ENCODE data around the gene DENND4A.

DENND4A gene

GRCh38 chr15:65638109-65638508 lies 154.0 kb downstream of the DENND4A start:
- no peak overlapping the region for H3K9ac ChIP-seq (ENCODE audit: low read depth, low read length)
- no peaks in the 10 kb centered on the region for H3K9me3 ChIP-seq (ENCODE audit: insufficient read depth, low read depth, low read length)
- no peak overlapping the region for H3K4me3 ChIP-seq (ENCODE audit: low read length)
- H3K4me1 ChIP-seq (ENCODE audit: insufficient read depth, low read length): no peaks in the 10 kb centered on the region
- no peak overlapping the region for H3K27ac ChIP-seq (ENCODE audit: low read length)
- H3K27me3 ChIP-seq (ENCODE audit: insufficient read depth, low read length): no peaks in the 10 kb centered on the region
- no peaks in the 10 kb centered on the region for H3K36me3 ChIP-seq (ENCODE audit: insufficient read depth, low read depth, low read length)

GRCh38 chr15:65634356-65634755 lies 157.7 kb downstream of the DENND4A start:
- H3K9me3 ChIP-seq (ENCODE audit: insufficient read depth, low read depth, low read length): no peaks in the 10 kb centered on the region
- H3K9ac ChIP-seq (ENCODE audit: low read depth, low read length): no peak overlapping the region
- no peak overlapping the region for H3K27ac ChIP-seq (ENCODE audit: low read length)
- H3K4me3 ChIP-seq (ENCODE audit: low read length): no peak overlapping the region
- no peaks in the 10 kb centered on the region for H3K36me3 ChIP-seq (ENCODE audit: insufficient read depth, low read depth, low read length)
- no peaks in the 10 kb centered on the region for H3K27me3 ChIP-seq (ENCODE audit: insufficient read depth, low read length)
- peaks cover 5% of the 10 kb centered on the region; the same call in 1 of the 2 replicates for H3K4me1 ChIP-seq (ENCODE audit: insufficient read depth, low read length)

GRCh38 chr15:65633752-65634151 lies 158.3 kb downstream of the DENND4A start:
- Histone ChIP-seq H3K4me1 (ENCODE audit: insufficient read depth, low read length) (peaks cover 7% of the 10 kb centered on the region; the same call in 1 of the 2 replicates), H3K9me3 (ENCODE audit: insufficient read depth, low read depth, low read length) (no peaks in the 10 kb centered on the region), H3K9ac (ENCODE audit: low read depth, low read length) (no peak overlapping the region), H3K27me3 (ENCODE audit: insufficient read depth, low read length) (no peaks in the 10 kb centered on the region), H3K27ac (ENCODE audit: low read length) (no peak overlapping the region), H3K4me3 (ENCODE audit: low read length) (no peak overlapping the region), H3K36me3 (ENCODE audit: insufficient read depth, low read depth, low read length) (no peaks in the 10 kb centered on the region)

GRCh38 chr15:65632780-65633375 lies 159.2 kb downstream of the DENND4A start:
- Histone ChIP-seq H3K9ac (ENCODE audit: low read depth, low read length) (no peak overlapping the region), H3K4me1 (ENCODE audit: insufficient read depth, low read length) (peaks cover 7% of the 10 kb centered on the region; the same call in 1 of the 2 replicates), H3K9me3 (ENCODE audit: insufficient read depth, low read depth, low read length) (no peaks in the 10 kb centered on the region), H3K27me3 (ENCODE audit: insufficient read depth, low read length) (no peaks in the 10 kb centered on the region), H3K36me3 (ENCODE audit: insufficient read depth, low read depth, low read length) (no peaks in the 10 kb centered on the region), H3K27ac (ENCODE audit: low read length) (no peak overlapping the region), H3K4me3 (ENCODE audit: low read length) (no peak overlapping the region)

- no peak overlapping the region for H3K9ac ChIP-seq (ENCODE audit: low read depth, low read length)
These were observed 160.6 kb downstream of the DENND4A start for GRCh38 chr15:65631503-65631902.

GRCh38 chr15:65630760-65631159 lies 161.3 kb downstream of the DENND4A start:
- no peak overlapping the region for H3K9ac ChIP-seq (ENCODE audit: low read depth, low read length)
- no peak overlapping the region for H3K27ac ChIP-seq (ENCODE audit: low read length)
- H3K9me3 ChIP-seq (ENCODE audit: insufficient read depth, low read depth, low read length): no peaks in the 10 kb centered on the region
- H3K4me1 ChIP-seq (ENCODE audit: insufficient read depth, low read length): peaks cover 7% of the 10 kb centered on the region; the same call in 1 of the 2 replicates
- H3K4me3 ChIP-seq (ENCODE audit: low read length): no peak overlapping the region
- no peaks in the 10 kb centered on the region for H3K27me3 ChIP-seq (ENCODE audit: insufficient read depth, low read length)
- H3K36me3 ChIP-seq (ENCODE audit: insufficient read depth, low read depth, low read length): no peaks in the 10 kb centered on the region

More at GRCh38 chr15:65631503-65631902, 160.6 kb downstream of the DENND4A start:
- H3K27me3 ChIP-seq (ENCODE audit: insufficient read depth, low read length): no peaks in the 10 kb centered on the region
- no peaks in the 10 kb centered on the region for H3K9me3 ChIP-seq (ENCODE audit: insufficient read depth, low read depth, low read length)
- no peak overlapping the region for H3K4me3 ChIP-seq (ENCODE audit: low read length)
- no peaks in the 10 kb centered on the region for H3K36me3 ChIP-seq (ENCODE audit: insufficient read depth, low read depth, low read length)
- H3K4me1 ChIP-seq (ENCODE audit: insufficient read depth, low read length): peaks cover 7% of the 10 kb centered on the region; the same call in 1 of the 2 replicates
- H3K27ac ChIP-seq (ENCODE audit: low read length): no peak overlapping the region

GRCh38 chr15:65629548-65629947 lies 162.5 kb downstream of the DENND4A start:
- Histone ChIP-seq H3K27me3 (ENCODE audit: insufficient read depth, low read length) (no peaks in the 10 kb centered on the region), H3K27ac (ENCODE audit: low read length) (no peak overlapping the region), H3K4me3 (ENCODE audit: low read length) (no peak overlapping the region), H3K9me3 (ENCODE audit: insufficient read depth, low read depth, low read length) (no peaks in the 10 kb centered on the region), H3K9ac (ENCODE audit: low read depth, low read length) (no peak overlapping the region), H3K36me3 (ENCODE audit: insufficient read depth, low read depth, low read length) (no peaks in the 10 kb centered on the region), H3K4me1 (ENCODE audit: insufficient read depth, low read length) (peaks cover 7% of the 10 kb centered on the region; the same call in 1 of the 2 replicates)

- H3K4me3 ChIP-seq (ENCODE audit: low read length): no peak overlapping the region
- no peak overlapping the region for H3K27ac ChIP-seq (ENCODE audit: low read length)
- no peaks in the 10 kb centered on the region for H3K27me3 ChIP-seq (ENCODE audit: insufficient read depth, low read length)
- H3K36me3 ChIP-seq (ENCODE audit: insufficient read depth, low read depth, low read length): no peaks in the 10 kb centered on the region
- H3K9me3 ChIP-seq (ENCODE audit: insufficient read depth, low read depth, low read length): no peaks in the 10 kb centered on the region
- H3K4me1 ChIP-seq (ENCODE audit: insufficient read depth, low read length): peaks cover 7% of the 10 kb centered on the region; the same call in 1 of the 2 replicates
- no peak overlapping the region for H3K9ac ChIP-seq (ENCODE audit: low read depth, low read length)
These were observed 165.2 kb downstream of the DENND4A start for GRCh38 chr15:65626856-65627255.

- H3K9me3 ChIP-seq (ENCODE audit: insufficient read depth, low read depth, low read length): no peaks in the 10 kb centered on the region
- no peak overlapping the region for H3K27ac ChIP-seq (ENCODE audit: low read length)
- H3K27me3 ChIP-seq (ENCODE audit: insufficient read depth, low read length): no peaks in the 10 kb centered on the region
- H3K4me3 ChIP-seq (ENCODE audit: low read length): no peak overlapping the region
- no peaks in the 10 kb centered on the region for H3K36me3 ChIP-seq (ENCODE audit: insufficient read depth, low read depth, low read length)
- peaks cover 13% of the 10 kb centered on the region for H3K4me1 ChIP-seq (ENCODE audit: insufficient read depth, low read length)
- H3K9ac ChIP-seq (ENCODE audit: low read depth, low read length): no peak overlapping the region
These were observed 169.0 kb downstream of the DENND4A start for GRCh38 chr15:65623103-65623502.

GRCh38 chr15:65621638-65622037 lies 170.5 kb downstream of the DENND4A start, which contains the start of gene SLC24A1:
SLC24A1 (plus strand) TSS chr15:65621938; CDS start chr15:65624081, 2,143 bp downstream.
- H3K9ac ChIP-seq (ENCODE audit: low read depth, low read length): no peak within 1 kb of the TSS
- no peak within 1 kb of the TSS for H3K4me3 ChIP-seq (ENCODE audit: low read length)

GRCh38 chr15:65620833-65621232 lies 171.3 kb downstream of the DENND4A start:
- no peaks in the 10 kb centered on the region for H3K36me3 ChIP-seq (ENCODE audit: insufficient read depth, low read depth, low read length)
- H3K27me3 ChIP-seq (ENCODE audit: insufficient read depth, low read length): no peaks in the 10 kb centered on the region
- no peaks in the 10 kb centered on the region for H3K9me3 ChIP-seq (ENCODE audit: insufficient read depth, low read depth, low read length)
- no peak overlapping the region for H3K4me3 ChIP-seq (ENCODE audit: low read length)
- H3K9ac ChIP-seq (ENCODE audit: low read depth, low read length): no peak overlapping the region
- H3K4me1 ChIP-seq (ENCODE audit: insufficient read depth, low read length): peaks cover 13% of the 10 kb centered on the region
- no peak overlapping the region for H3K27ac ChIP-seq (ENCODE audit: low read length)

More at GRCh38 chr15:65621638-65622037, 170.5 kb downstream of the DENND4A start, which contains the start of gene SLC24A1:
- Histone ChIP-seq H3K27ac (ENCODE audit: low read length) (no peak within 1 kb of the TSS), H3K9me3 (ENCODE audit: insufficient read depth, low read depth, low read length) (no peaks in the 10 kb centered on the region), H3K36me3 (ENCODE audit: insufficient read depth, low read depth, low read length) (no peaks in the 10 kb centered on the region), H3K27me3 (ENCODE audit: insufficient read depth, low read length) (no peaks in the 10 kb centered on the region), H3K4me1 (ENCODE audit: insufficient read depth, low read length) (peaks cover 13% of the 10 kb centered on the region)

- Histone ChIP-seq H3K27me3 (ENCODE audit: insufficient read depth, low read length) (no peaks in the 10 kb centered on the region), H3K36me3 (ENCODE audit: insufficient read depth, low read depth, low read length) (no peaks in the 10 kb centered on the region), H3K9ac (ENCODE audit: low read depth, low read length) (no peak overlapping the region), H3K9me3 (ENCODE audit: insufficient read depth, low read depth, low read length) (no peaks in the 10 kb centered on the region), H3K4me3 (ENCODE audit: low read length) (no peak overlapping the region), H3K27ac (ENCODE audit: low read length) (no peak overlapping the region), H3K4me1 (ENCODE audit: insufficient read depth, low read length) (peaks cover 13% of the 10 kb centered on the region)
These were observed 172.3 kb downstream of the DENND4A start for GRCh38 chr15:65619626-65620290.
